K562 (cell line): Measurements from ENCODE around the gene PRKCB.

ENCODE experiments used
- CBX5 ChIP-seq: IDR thresholded peaks from 2 replicates; pipeline ENCODE4 v1.6.1; 2014; ENCODE audit warnings: low read depth, borderline replicate concordance
- ELF4 ChIP-seq: fragments of 450-650 bp; formaldehyde crosslinking; IDR thresholded peaks from 2 replicates; pipeline ENCODE4 v1.4.0; 2022; ENCODE audit warnings: missing genetic modification characterization
- EP300 ChIP-seq: IDR thresholded peaks from 2 replicates; pipeline ENCODE4 v1.6.1; 2012; ENCODE audit warnings: low read length, improper control_type of control experiment
- EZH2 ChIP-seq: IDR thresholded peaks from 2 replicates; pipeline ENCODE4 v1.6.1; 2012; ENCODE audit warnings: low read depth, mild to moderate bottlenecking, inconsistent platforms, low read length, borderline replicate concordance
- KLF6 ChIP-seq: fragments of 250-450 bp; sonication (Bioruptor Pico); IDR thresholded peaks from 2 replicates; pipeline ENCODE4 v1.4.0; 2020; ENCODE audit warnings: mild to moderate bottlenecking, moderate library complexity, borderline replicate concordance
- PHB ChIP-seq: fragments of 250-450 bp; sonication (Bioruptor Pico); IDR thresholded peaks from 2 replicates; pipeline ENCODE4 v1.5.0; 2021
- SMC3 ChIP-seq: conservative IDR thresholded peaks from 2 replicates; pipeline ENCODE4 v1.6.1; 2011; ENCODE audit warnings: low read depth, low read length, improper control_type of control experiment; ENCODE audit not compliant: insufficient read depth
- SREBF2 ChIP-seq: sonication (generic); formaldehyde crosslinking; IDR thresholded peaks from 2 replicates; pipeline ENCODE4 v1.4.0; 2020; ENCODE audit warnings: mild to moderate bottlenecking, missing genetic modification reagents
- TAF1 ChIP-seq: IDR thresholded peaks from 2 replicates; pipeline ENCODE4 v1.6.1; 2011; ENCODE audit warnings: mild to moderate bottlenecking, low read length, moderate library complexity; ENCODE audit not compliant: insufficient read depth, control insufficient read depth, severe bottlenecking; ENCODE audit errors: extremely low read depth
- TBP ChIP-seq: optimal IDR thresholded peaks from 2 replicates; pipeline ENCODE3; 2011; ENCODE audit warnings: low read depth, low read length, improper control_type of control experiment
- ZNF695 ChIP-seq: fragments of 450-650 bp; formaldehyde crosslinking; IDR thresholded peaks from 2 replicates; pipeline ENCODE4 v1.4.0; 2020; ENCODE audit warnings: mild to moderate bottlenecking, moderate library complexity
- TF ChIP-seq, protein P1 (sequence below), 3 experiments: IDR thresholded peaks in 2 of 3; conservative IDR thresholded peaks in 1 of 3; 2 replicates each; pipeline ENCODE4 v1.5.1; 2011 to 2012; ENCODE audit warnings: low read length in 3 of 3, mild to moderate bottlenecking in 3 of 3, control low read depth in 2 of 3, improper control_type of control experiment in 1 of 3, inconsistent platforms in 1 of 3, low read depth in 1 of 3, mixed read lengths in 1 of 3, moderate library complexity in 1 of 3; ENCODE audit not compliant: insufficient read depth in 2 of 3

GRCh38 chr16:24246911-24247607, 411.3 kb downstream of the PRKCB start:
- no peak for TF ChIP-seq EZH2
- no peak for TF ChIP-seq KLF6 (CRISPR knock-in tag)
- no peak for TF ChIP-seq SREBF2
- TF ChIP-seq ZNF695 (CRISPR knock-in tag): no peak
- TF ChIP-seq PHB (CRISPR knock-in tag): no peak
- TF ChIP-seq TAF1: no peak
- TF ChIP-seq ELF4 (CRISPR knock-in tag): no peak
- TF ChIP-seq CBX5: no peak
- no peak for TF ChIP-seq TBP
- no peak for TF ChIP-seq EP300
- no peak for TF ChIP-seq SMC3
- TF ChIP-seq, protein P1, sequence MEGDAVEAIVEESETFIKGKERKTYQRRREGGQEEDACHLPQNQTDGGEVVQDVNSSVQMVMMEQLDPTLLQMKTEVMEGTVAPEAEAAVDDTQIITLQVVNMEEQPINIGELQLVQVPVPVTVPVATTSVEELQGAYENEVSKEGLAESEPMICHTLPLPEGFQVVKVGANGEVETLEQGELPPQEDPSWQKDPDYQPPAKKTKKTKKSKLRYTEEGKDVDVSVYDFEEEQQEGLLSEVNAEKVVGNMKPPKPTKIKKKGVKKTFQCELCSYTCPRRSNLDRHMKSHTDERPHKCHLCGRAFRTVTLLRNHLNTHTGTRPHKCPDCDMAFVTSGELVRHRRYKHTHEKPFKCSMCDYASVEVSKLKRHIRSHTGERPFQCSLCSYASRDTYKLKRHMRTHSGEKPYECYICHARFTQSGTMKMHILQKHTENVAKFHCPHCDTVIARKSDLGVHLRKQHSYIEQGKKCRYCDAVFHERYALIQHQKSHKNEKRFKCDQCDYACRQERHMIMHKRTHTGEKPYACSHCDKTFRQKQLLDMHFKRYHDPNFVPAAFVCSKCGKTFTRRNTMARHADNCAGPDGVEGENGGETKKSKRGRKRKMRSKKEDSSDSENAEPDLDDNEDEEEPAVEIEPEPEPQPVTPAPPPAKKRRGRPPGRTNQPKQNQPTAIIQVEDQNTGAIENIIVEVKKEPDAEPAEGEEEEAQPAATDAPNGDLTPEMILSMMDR (IDR thresholded peaks at IDR 0.05 in 2 of 3, conservative IDR thresholded peaks at IDR 0.05 in 1 of 3; ENCODE audit: insufficient read depth in 2 of 3, low read depth in 1 of 3, low read length in 3 of 3): no peak
